ENCODE measurements around the gene USP32. TPM values are rescaled to one million over a fixed set of nuclear protein-coding genes. Genes with fewer than 3 reads are reported as not detected.
"Not testable (repeated sequence)": the region's sequence is repeated elsewhere in the genome, so short reads cannot be mapped to it uniquely, and the experiment has no call there.

USP32 gene
- polyA plus RNA-seq, 2 donors, result 9.5 to 16.1 TPM

DNA sequence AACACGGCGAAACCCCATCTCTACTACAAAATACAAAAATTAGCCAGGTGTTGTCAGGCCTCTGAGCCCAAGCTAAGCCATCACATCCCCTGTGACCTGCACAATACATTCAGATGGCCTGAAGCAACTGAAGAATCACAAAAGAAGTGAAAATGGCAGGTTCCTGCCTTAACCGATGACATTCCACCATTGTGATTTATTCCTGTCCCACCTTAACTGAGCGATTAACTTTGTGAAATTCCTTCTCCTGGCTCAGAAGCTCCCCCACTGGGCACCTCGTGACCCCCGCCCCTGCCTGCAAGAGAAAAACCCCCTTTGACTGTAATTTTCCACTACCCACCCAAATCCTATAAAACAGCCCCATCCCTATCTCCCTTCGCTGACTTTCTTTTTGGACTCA is 7.0 kb downstream of the USP32 start:
- not testable (repeated sequence) for H3K27me3 ChIP-seq (ENCODE audit: control insufficient read depth in 1 of 2, insufficient read depth in 2 of 2, low read length in 2 of 2); H3K4me1 ChIP-seq (ENCODE audit: control insufficient read depth in 2 of 2, insufficient read depth in 2 of 2, low read length in 1 of 2); H3K27ac ChIP-seq (ENCODE audit: low read depth in 2 of 2, low read length in 1 of 2); H3K4me3 ChIP-seq (ENCODE audit: low read depth in 1 of 2, low read length in 2 of 2); H3K36me3 ChIP-seq (ENCODE audit: control insufficient read depth in 2 of 2, insufficient read depth in 2 of 2, low read length in 1 of 2); H3K9me3 ChIP-seq (ENCODE audit: control insufficient read depth in 2 of 2, insufficient read depth in 1 of 2, low read depth in 1 of 2, low read length in 1 of 2)
- WGBS, 2 donors, result 93 to 96% methylated on average over 7 of the region's 7 CpGs

DNA sequence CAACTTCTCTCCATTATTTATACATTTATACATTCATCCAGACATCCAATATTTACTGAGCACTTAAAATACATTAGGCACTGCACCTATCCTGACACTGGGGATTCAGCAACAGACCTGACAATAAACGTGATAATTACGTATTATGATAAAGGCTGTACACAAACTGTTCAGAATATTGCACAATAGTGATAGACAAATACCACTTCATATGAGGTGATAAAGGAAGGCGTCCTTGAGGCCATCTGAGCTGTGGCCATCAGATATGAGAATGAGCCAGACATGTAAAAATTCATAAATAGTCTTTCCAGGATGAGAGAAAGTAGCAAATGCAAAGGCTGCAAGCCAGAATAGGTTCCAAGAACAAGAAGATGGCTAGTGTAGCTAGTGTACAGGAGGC is 8.6 kb downstream of the USP32 start:
- H3K36me3 ChIP-seq (ENCODE audit: control insufficient read depth in 2 of 2, insufficient read depth in 2 of 2, low read length in 1 of 2), result no peaks in the 10 kb centered on the region
- WGBS, 2 donors, result 71 to 81% methylated on average over 3 of the region's 3 CpGs

GRCh38 chr17:60381958-60382357 is 10.0 kb downstream of the USP32 start:
- Histone ChIP-seq H3K4me1 (ENCODE audit: control insufficient read depth in 2 of 2, insufficient read depth in 2 of 2, low read length in 1 of 2) (peaks cover 0 to 3% of the 10 kb centered on the region in 2 donors), H3K9me3 (ENCODE audit: control insufficient read depth in 2 of 2, insufficient read depth in 1 of 2, low read depth in 1 of 2, low read length in 1 of 2) (no peaks in the 10 kb centered on the region), H3K36me3 (ENCODE audit: control insufficient read depth in 2 of 2, insufficient read depth in 2 of 2, low read length in 1 of 2) (no peaks in the 10 kb centered on the region), H3K27me3 (ENCODE audit: control insufficient read depth in 1 of 2, insufficient read depth in 2 of 2, low read length in 2 of 2) (no peaks in the 10 kb centered on the region), H3K4me3 (ENCODE audit: low read depth in 1 of 2, low read length in 2 of 2) (no peak overlapping the region), H3K27ac (ENCODE audit: low read depth in 2 of 2, low read length in 1 of 2) (no peak overlapping the region)
- 72 to 84% methylated on average over 4 of the region's 4 CpGs for WGBS, 2 donors

More for the DNA sequence above, 8.6 kb downstream of the USP32 start:
- Histone ChIP-seq H3K4me3 (ENCODE audit: low read depth in 1 of 2, low read length in 2 of 2) (no peak overlapping the region), H3K27me3 (ENCODE audit: control insufficient read depth in 1 of 2, insufficient read depth in 2 of 2, low read length in 2 of 2) (no peaks in the 10 kb centered on the region), H3K4me1 (ENCODE audit: control insufficient read depth in 2 of 2, insufficient read depth in 2 of 2, low read length in 1 of 2) (peaks cover 0 to 3% of the 10 kb centered on the region in 2 donors), H3K27ac (ENCODE audit: low read depth in 2 of 2, low read length in 1 of 2) (no peak overlapping the region), H3K9me3 (ENCODE audit: control insufficient read depth in 2 of 2, insufficient read depth in 1 of 2, low read depth in 1 of 2, low read length in 1 of 2) (no peaks in the 10 kb centered on the region)

- H3K9me3 ChIP-seq (ENCODE audit: control insufficient read depth in 2 of 2, insufficient read depth in 1 of 2, low read depth in 1 of 2, low read length in 1 of 2); H3K4me1 ChIP-seq (ENCODE audit: control insufficient read depth in 2 of 2, insufficient read depth in 2 of 2, low read length in 1 of 2); H3K36me3 ChIP-seq (ENCODE audit: control insufficient read depth in 2 of 2, insufficient read depth in 2 of 2, low read length in 1 of 2); H3K27ac ChIP-seq (ENCODE audit: low read depth in 2 of 2, low read length in 1 of 2); H3K4me3 ChIP-seq (ENCODE audit: low read depth in 1 of 2, low read length in 2 of 2); H3K27me3 ChIP-seq (ENCODE audit: control insufficient read depth in 1 of 2, insufficient read depth in 2 of 2, low read length in 2 of 2): not testable (repeated sequence)
- WGBS, 2 donors, result 59 to 68% methylated on average over 2 of the region's 3 CpGs
These were observed 12.5 kb downstream of the USP32 start for GRCh38 chr17:60379461-60379860.

DNA sequence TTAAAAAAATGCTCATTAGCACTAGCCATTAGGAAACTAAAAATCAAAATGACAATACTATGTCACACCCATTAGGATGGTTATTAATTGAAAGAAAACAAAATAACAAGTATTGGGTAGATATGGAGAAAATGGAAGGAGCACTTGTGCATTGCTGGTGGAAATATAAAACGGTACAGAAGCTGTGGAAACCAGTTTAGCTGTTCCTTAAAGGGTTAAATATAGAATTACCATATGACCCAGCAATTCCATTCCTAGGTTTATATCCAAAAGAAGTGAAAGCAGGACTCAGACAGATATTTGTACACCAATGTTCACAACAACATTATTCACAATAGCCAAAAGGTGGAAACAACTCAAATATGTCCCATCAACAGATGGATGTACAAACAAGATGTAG is 13.7 kb downstream of the USP32 start:
- WGBS, 2 donors, result 95 to 100% methylated on average over 1 of the region's 1 CpG
- not testable (repeated sequence) for H3K4me1 ChIP-seq (ENCODE audit: control insufficient read depth in 2 of 2, insufficient read depth in 2 of 2, low read length in 1 of 2); H3K36me3 ChIP-seq (ENCODE audit: control insufficient read depth in 2 of 2, insufficient read depth in 2 of 2, low read length in 1 of 2); H3K27me3 ChIP-seq (ENCODE audit: control insufficient read depth in 1 of 2, insufficient read depth in 2 of 2, low read length in 2 of 2); H3K4me3 ChIP-seq (ENCODE audit: low read depth in 1 of 2, low read length in 2 of 2); H3K9me3 ChIP-seq (ENCODE audit: control insufficient read depth in 2 of 2, insufficient read depth in 1 of 2, low read depth in 1 of 2, low read length in 1 of 2); H3K27ac ChIP-seq (ENCODE audit: low read depth in 2 of 2, low read length in 1 of 2)

DNA sequence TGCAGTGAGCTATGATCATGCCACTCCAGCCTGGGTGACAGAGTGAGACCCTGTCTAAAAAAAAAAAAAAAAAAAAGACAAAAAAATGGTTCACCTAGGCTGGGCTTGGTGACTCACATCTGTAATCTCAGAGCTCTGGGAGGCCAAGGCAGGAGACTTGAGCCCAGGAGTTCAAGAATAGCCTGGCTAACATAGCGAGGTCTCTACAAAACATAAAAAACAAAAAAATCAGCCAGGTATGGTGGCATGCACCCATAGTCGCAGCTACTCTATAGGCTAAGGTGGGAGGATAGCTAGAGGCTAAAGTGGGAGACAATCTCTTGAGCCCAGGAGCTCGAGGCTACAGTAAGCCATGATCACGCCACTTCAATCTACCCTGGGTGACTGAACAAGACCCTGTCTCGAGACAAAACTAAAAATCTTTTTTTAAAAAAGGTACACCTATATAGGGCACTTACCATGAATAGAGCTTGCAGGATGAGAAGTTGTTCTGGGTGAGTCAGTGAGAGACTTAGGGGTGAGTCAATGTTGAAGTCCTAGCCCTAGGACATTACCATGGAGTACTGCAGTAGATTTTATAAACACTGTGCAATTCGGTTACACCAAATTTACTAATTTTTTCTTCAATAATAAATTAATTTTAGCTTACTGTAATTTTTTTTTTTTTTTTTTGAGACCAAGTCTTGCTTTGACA is 19.0 kb downstream of the USP32 start:
- WGBS, 2 donors, result 76 to 89% methylated on average over 6 of the region's 6 CpGs
- no peak overlapping the region for H3K4me3 ChIP-seq (ENCODE audit: low read depth in 1 of 2, low read length in 2 of 2)
- no peaks in the 10 kb centered on the region for H3K36me3 ChIP-seq (ENCODE audit: control insufficient read depth in 2 of 2, insufficient read depth in 2 of 2, low read length in 1 of 2)
- no peaks in the 10 kb centered on the region for H3K27me3 ChIP-seq (ENCODE audit: control insufficient read depth in 1 of 2, insufficient read depth in 2 of 2, low read length in 2 of 2)
- H3K4me1 ChIP-seq (ENCODE audit: control insufficient read depth in 2 of 2, insufficient read depth in 2 of 2, low read length in 1 of 2), result peaks cover 0 to 2% of the 10 kb centered on the region in 2 donors
- no peaks in the 10 kb centered on the region for H3K9me3 ChIP-seq (ENCODE audit: control insufficient read depth in 2 of 2, insufficient read depth in 1 of 2, low read depth in 1 of 2, low read length in 1 of 2)
- H3K27ac ChIP-seq (ENCODE audit: low read depth in 2 of 2, low read length in 1 of 2), result no peak overlapping the region

GRCh38 chr17:60371818-60372510 is 20.0 kb downstream of the USP32 start:
- Histone ChIP-seq H3K4me1 (ENCODE audit: control insufficient read depth in 2 of 2, insufficient read depth in 2 of 2, low read length in 1 of 2) (peaks cover 0 to 6% of the 10 kb centered on the region in 2 donors), H3K36me3 (ENCODE audit: control insufficient read depth in 2 of 2, insufficient read depth in 2 of 2, low read length in 1 of 2) (no peaks in the 10 kb centered on the region), H3K27me3 (ENCODE audit: control insufficient read depth in 1 of 2, insufficient read depth in 2 of 2, low read length in 2 of 2) (no peaks in the 10 kb centered on the region), H3K9me3 (ENCODE audit: control insufficient read depth in 2 of 2, insufficient read depth in 1 of 2, low read depth in 1 of 2, low read length in 1 of 2) (no peaks in the 10 kb centered on the region), H3K4me3 (ENCODE audit: low read depth in 1 of 2, low read length in 2 of 2) (no peak overlapping the region), H3K27ac (ENCODE audit: low read depth in 2 of 2, low read length in 1 of 2) (no peak overlapping the region)
- WGBS, 2 donors, result 64 to 74% methylated on average over 4 of the region's 4 CpGs

DNA sequence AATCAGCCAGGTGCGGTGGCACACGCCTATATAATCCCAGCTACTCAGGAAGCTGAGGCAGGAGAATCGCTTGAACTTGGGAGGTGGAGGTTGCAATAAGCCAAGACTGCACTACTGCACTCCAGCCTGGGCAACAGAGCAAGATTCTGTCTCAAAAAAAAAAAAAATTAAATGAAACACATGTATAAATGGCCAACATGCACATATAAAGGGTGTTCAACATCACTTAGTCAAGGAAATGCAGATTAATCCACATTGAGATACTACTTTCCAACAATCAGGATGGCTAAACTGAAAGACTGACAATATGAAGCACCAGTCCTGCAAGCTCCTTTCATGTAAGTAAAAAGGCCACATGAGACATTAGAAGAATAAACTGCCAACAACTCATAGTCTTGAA is 20.5 kb downstream of the USP32 start:
- Histone ChIP-seq H3K27me3 (ENCODE audit: control insufficient read depth in 1 of 2, insufficient read depth in 2 of 2, low read length in 2 of 2) (no peaks in the 10 kb centered on the region), H3K27ac (ENCODE audit: low read depth in 2 of 2, low read length in 1 of 2) (no peak overlapping the region), H3K9me3 (ENCODE audit: control insufficient read depth in 2 of 2, insufficient read depth in 1 of 2, low read depth in 1 of 2, low read length in 1 of 2) (no peaks in the 10 kb centered on the region), H3K4me1 (ENCODE audit: control insufficient read depth in 2 of 2, insufficient read depth in 2 of 2, low read length in 1 of 2) (peaks cover 0 to 6% of the 10 kb centered on the region in 2 donors), H3K36me3 (ENCODE audit: control insufficient read depth in 2 of 2, insufficient read depth in 2 of 2, low read length in 1 of 2) (no peaks in the 10 kb centered on the region), H3K4me3 (ENCODE audit: low read depth in 1 of 2, low read length in 2 of 2) (no peak overlapping the region)
- 92 to 94% methylated on average over 3 of the region's 3 CpGs for WGBS, 2 donors

GRCh38 chr17:60369727-60370126 is 22.2 kb downstream of the USP32 start:
- Histone ChIP-seq H3K36me3 (ENCODE audit: control insufficient read depth in 2 of 2, insufficient read depth in 2 of 2, low read length in 1 of 2) (no peaks in the 10 kb centered on the region), H3K9me3 (ENCODE audit: control insufficient read depth in 2 of 2, insufficient read depth in 1 of 2, low read depth in 1 of 2, low read length in 1 of 2) (no peaks in the 10 kb centered on the region), H3K27me3 (ENCODE audit: control insufficient read depth in 1 of 2, insufficient read depth in 2 of 2, low read length in 2 of 2) (no peaks in the 10 kb centered on the region), H3K27ac (ENCODE audit: low read depth in 2 of 2, low read length in 1 of 2) (no peak overlapping the region), H3K4me3 (ENCODE audit: low read depth in 1 of 2, low read length in 2 of 2) (no peak overlapping the region), H3K4me1 (ENCODE audit: control insufficient read depth in 2 of 2, insufficient read depth in 2 of 2, low read length in 1 of 2) (peaks cover 0 to 6% of the 10 kb centered on the region in 2 donors)
- 98% methylated on average over 2 of the region's 2 CpGs for WGBS, 2 donors

Measured in esophagus (tissue), 2 donors.